Liver (tissue), 9 donors: ENCODE data around the gene CTSA. TPM values are rescaled to one million over a fixed set of nuclear protein-coding genes. Genes with fewer than 3 reads are reported as not detected.

Experiments
- DNase-seq: peaks from one replicate; pipeline ENCODE4 v3.0.0-alpha.2; 2017; ENCODE audit warnings: low spot score
- H3K27ac ChIP-seq, 2 donors: one replicate each; pipeline ENCODE4 v1.7.0; 2013; ENCODE audit warnings: inconsistent platforms in 2 of 2, low read length in 2 of 2, control low read depth in 1 of 2, low read depth in 1 of 2, mild to moderate bottlenecking in 1 of 2
- H3K27me3 ChIP-seq, 4 donors: one replicate each; pipeline versions ENCODE4 v1.6.1 to v1.7.0; 2013; ENCODE audit warnings: low read length in 3 of 4, inconsistent platforms in 1 of 4, mild to moderate bottlenecking in 1 of 4, moderate library complexity in 1 of 4; ENCODE audit not compliant: control insufficient read depth in 4 of 4, insufficient read depth in 4 of 4
- H3K36me3 ChIP-seq, 4 donors: one replicate each; pipeline versions ENCODE4 v1.6.1 to v1.7.0; 2013; ENCODE audit warnings: low read length in 3 of 4, mild to moderate bottlenecking in 3 of 4, low read depth in 1 of 4, moderate library complexity in 1 of 4; ENCODE audit not compliant: control insufficient read depth in 4 of 4, insufficient read depth in 3 of 4
- H3K4me1 ChIP-seq, 4 donors: one replicate each; pipeline versions ENCODE4 v1.6.1 to v1.7.0; 2013; ENCODE audit warnings: low read length in 3 of 4, mild to moderate bottlenecking in 3 of 4, moderate library complexity in 1 of 4; ENCODE audit not compliant: control insufficient read depth in 4 of 4, insufficient read depth in 4 of 4
- H3K4me3 ChIP-seq, 3 donors: one replicate each; pipeline versions ENCODE4 v1.6.1 to v1.7.0; 2013; ENCODE audit warnings: low read length in 3 of 3, control low read depth in 1 of 3, low read depth in 1 of 3, mild to moderate bottlenecking in 1 of 3
- H3K9ac ChIP-seq, 2 donors: one replicate each; pipeline ENCODE4 v1.7.0; 2013; ENCODE audit warnings: low read length in 2 of 2, mild to moderate bottlenecking in 2 of 2, moderate library complexity in 2 of 2, control low read depth in 1 of 2, low read depth in 1 of 2
- H3K9me3 ChIP-seq, 4 donors: one replicate each; pipeline versions ENCODE4 v1.6.1 to v1.7.0; 2013; ENCODE audit warnings: low read length in 3 of 4; ENCODE audit not compliant: control insufficient read depth in 4 of 4
- ATF3 ChIP-seq: IDR thresholded peaks from 2 replicates; pipeline ENCODE4 v1.6.1; 2016; ENCODE audit warnings: antibody characterized with exemption
- EGR1 ChIP-seq, 2 donors: IDR thresholded peaks; 2 replicates each; pipeline ENCODE4 v1.6.1; 2016 to 2018; ENCODE audit warnings: antibody characterized with exemption in 2 of 2, low read depth in 2 of 2
- FOXA1 ChIP-seq: IDR thresholded peaks from 2 replicates; pipeline ENCODE4 v1.6.1; 2016; ENCODE audit warnings: antibody characterized with exemption
- FOXA2 ChIP-seq: IDR thresholded peaks from 2 replicates; pipeline ENCODE4 v1.6.1; 2016; ENCODE audit warnings: antibody characterized with exemption
- GABPA ChIP-seq, 2 donors: IDR thresholded peaks in 1 of 2; conservative IDR thresholded peaks in 1 of 2; 2 replicates each; pipeline ENCODE4 v1.6.1; 2016; ENCODE audit warnings: antibody characterized with exemption in 2 of 2, mild to moderate bottlenecking in 1 of 2, moderate library complexity in 1 of 2
- HNF4A ChIP-seq, 2 donors: conservative IDR thresholded peaks; 2 replicates each; pipeline ENCODE4 v1.6.1; 2016; ENCODE audit warnings: antibody characterized with exemption in 2 of 2, mild to moderate bottlenecking in 2 of 2
- HNF4G ChIP-seq: IDR thresholded peaks from 2 replicates; pipeline ENCODE4 v1.6.1; 2016; ENCODE audit warnings: antibody characterized with exemption
- JUND ChIP-seq, 2 donors: IDR thresholded peaks; 2 replicates each; pipeline ENCODE4 v1.6.1; 2016; ENCODE audit warnings: antibody characterized with exemption in 2 of 2
- MAX ChIP-seq: IDR thresholded peaks from 2 replicates; pipeline ENCODE4 v1.6.1; 2016; ENCODE audit warnings: antibody characterized with exemption
- NR2F2 ChIP-seq: IDR thresholded peaks from 2 replicates; pipeline ENCODE4 v1.6.1; 2016; ENCODE audit warnings: antibody characterized with exemption
- RAD21 ChIP-seq, 2 donors: IDR thresholded peaks; 2 replicates each; pipeline ENCODE4 v1.6.1; 2016; ENCODE audit warnings: antibody characterized with exemption in 2 of 2, mild to moderate bottlenecking in 2 of 2
- REST ChIP-seq: IDR thresholded peaks from 2 replicates; pipeline ENCODE4 v1.6.1; 2016; ENCODE audit warnings: antibody characterized with exemption, mild to moderate bottlenecking
- RXRA ChIP-seq, 2 donors: IDR thresholded peaks; 2 replicates each; pipeline ENCODE4 v1.6.1; 2017 to 2018; ENCODE audit warnings: antibody characterized with exemption in 2 of 2, mild to moderate bottlenecking in 1 of 2
- SP1 ChIP-seq: IDR thresholded peaks from 2 replicates; pipeline ENCODE4 v1.6.1; 2018; ENCODE audit warnings: antibody characterized with exemption, mild to moderate bottlenecking
- TAF1 ChIP-seq: conservative IDR thresholded peaks from 2 replicates; pipeline ENCODE4 v1.6.1; 2016; ENCODE audit warnings: antibody characterized with exemption, mild to moderate bottlenecking
- YY1 ChIP-seq: IDR thresholded peaks from 2 replicates; pipeline ENCODE4 v1.6.1; 2016; ENCODE audit warnings: antibody characterized with exemption, mild to moderate bottlenecking
- WGBS: extraction: QIAGEN DNeasy Blood & Tissue Kit; methylation state at CpG from one replicate; pipeline ENCODE4 v1.1.7; 2013; 5-methylcytosine and 5-hydroxymethylcytosine counted together
- polyA plus RNA-seq, 2 donors: library from polyadenylated mRNA; stranded (reverse) in 1 of 2; unstranded in 1 of 2; fragments of 200-250 nt in 1 of 2; fragments of >200 nt in 1 of 2; fragmentation: Nextera tagmentation in 1 of 2; extraction: Ambion mirVana in 1 of 2; gene quantifications; one replicate each; pipeline versions ENCODE4 v1.2.1 to v1.2.3, GENCODE V29; 2013 to 2015
- total RNA-seq, 2 donors: library from RNA; depleted of rRNA; stranded (reverse); fragments of >200 nt; gene quantifications; one replicate each; pipeline ENCODE4 v1.2.3, GENCODE V29; 2014
- TF ChIP-seq, protein P1 (sequence below): fragments of 150-350 bp; IDR thresholded peaks from 2 replicates; pipeline ENCODE4 v1.5.1; 2017; ENCODE audit warnings: improper control_type of control experiment, low read depth, low read length; ENCODE audit not compliant: missing input control
- TF ChIP-seq, protein P2 (sequence below): IDR thresholded peaks from 2 replicates; pipeline ENCODE4 v1.6.1; 2016; ENCODE audit warnings: antibody characterized with exemption
- donor health status: healthy.
- donor health status: healthy.
- donor health status: healthy.
- donor health status: healthy.
- donor health status: healthy.

The CTSA gene
- total RNA-seq (10 to 100 TPM; 45.6 to 48.1 TPM), polyA plus RNA-seq (100 to 1,000 TPM; 105 to 151 TPM)

DNA sequence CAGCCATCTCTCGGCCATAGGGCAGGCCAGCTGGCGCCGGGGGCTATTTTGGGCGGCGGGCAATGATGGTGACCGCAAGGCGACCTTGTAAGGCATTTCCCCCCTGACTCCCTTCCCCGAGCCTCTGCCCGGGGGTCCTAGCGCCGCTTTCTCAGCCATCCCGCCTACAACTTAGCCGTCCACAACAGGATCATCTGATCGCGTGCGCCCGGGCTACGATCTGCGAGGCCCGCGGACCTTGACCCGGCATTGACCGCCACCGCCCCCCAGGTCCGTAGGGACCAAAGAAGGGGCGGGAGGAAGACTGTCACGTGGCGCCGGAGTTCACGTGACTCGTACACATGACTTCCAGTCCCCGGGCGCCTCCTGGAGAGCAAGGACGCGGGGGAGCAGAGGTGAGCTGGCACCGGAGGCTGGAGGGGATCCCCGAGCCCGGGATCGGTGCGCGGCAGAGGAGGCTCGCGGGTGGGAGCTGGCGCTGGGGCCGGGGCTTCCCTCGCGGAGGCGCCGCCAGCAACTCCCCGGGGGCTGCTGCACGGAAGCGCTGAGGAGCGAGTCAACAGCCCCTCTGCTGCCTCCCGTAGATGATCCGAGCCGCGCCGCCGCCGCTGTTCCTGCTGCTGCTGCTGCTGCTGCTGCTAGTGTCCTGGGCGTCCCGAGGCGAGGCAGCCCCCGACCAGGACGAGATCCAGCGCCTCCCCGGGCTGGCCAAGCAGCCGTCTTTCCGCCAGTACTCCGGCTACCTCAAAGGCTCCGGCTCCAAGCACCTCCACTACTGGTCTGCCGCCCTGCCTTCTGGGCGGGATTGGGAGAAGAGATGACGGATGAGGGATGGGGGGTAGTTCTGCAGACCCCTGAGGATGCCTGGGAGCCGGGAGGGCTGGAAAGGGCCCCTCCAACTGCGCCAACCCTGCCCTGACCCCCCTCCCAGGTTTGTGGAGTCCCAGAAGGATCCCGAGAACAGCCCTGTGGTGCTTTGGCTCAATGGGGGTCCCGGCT is at the start of gene CTSA, which contains the start of gene NEURL2:
TSS of gene CTSA (plus strand) at position 351 of the 999 bp plus-strand sequence. CDS start at position 585, 234 bp downstream.
TSS of gene NEURL2 (minus strand) at position 224 of the 999 bp plus-strand sequence. CDS start at position 7, 217 bp downstream.
- WGBS: 1% methylated on average over 78 of the region's 78 CpGs
- Histone ChIP-seq H3K9ac (peak within 1 kb of the TSS; percentile 60 to 85), H3K27me3 (no peaks in the 10 kb centered on the region), H3K9me3 (no peaks in the 10 kb centered on the region), H3K36me3 (peaks cover 5 to 34% (median 19%) of the 10 kb centered on the region in 4 donors), H3K27ac (peak within 1 kb of the TSS; percentile 92 to 95), H3K4me1 (peaks cover 2 to 49% (median 40%) of the 10 kb centered on the region in 4 donors), H3K4me3 (peak within 1 kb of the TSS; percentile 69 to 83 (median 77))
- TF ChIP-seq, protein P1, sequence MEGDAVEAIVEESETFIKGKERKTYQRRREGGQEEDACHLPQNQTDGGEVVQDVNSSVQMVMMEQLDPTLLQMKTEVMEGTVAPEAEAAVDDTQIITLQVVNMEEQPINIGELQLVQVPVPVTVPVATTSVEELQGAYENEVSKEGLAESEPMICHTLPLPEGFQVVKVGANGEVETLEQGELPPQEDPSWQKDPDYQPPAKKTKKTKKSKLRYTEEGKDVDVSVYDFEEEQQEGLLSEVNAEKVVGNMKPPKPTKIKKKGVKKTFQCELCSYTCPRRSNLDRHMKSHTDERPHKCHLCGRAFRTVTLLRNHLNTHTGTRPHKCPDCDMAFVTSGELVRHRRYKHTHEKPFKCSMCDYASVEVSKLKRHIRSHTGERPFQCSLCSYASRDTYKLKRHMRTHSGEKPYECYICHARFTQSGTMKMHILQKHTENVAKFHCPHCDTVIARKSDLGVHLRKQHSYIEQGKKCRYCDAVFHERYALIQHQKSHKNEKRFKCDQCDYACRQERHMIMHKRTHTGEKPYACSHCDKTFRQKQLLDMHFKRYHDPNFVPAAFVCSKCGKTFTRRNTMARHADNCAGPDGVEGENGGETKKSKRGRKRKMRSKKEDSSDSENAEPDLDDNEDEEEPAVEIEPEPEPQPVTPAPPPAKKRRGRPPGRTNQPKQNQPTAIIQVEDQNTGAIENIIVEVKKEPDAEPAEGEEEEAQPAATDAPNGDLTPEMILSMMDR: no peak
- TF ChIP-seq YY1 (peak; percentile 96), HNF4A (conservative IDR thresholded peaks at IDR 0.05) (peak; percentile 95 to 98), HNF4G (peak; percentile 93), RAD21 (IDR thresholded peaks at IDR 0.05) (peak; percentile 33 to 37), MAX (peak; percentile 93), JUND (IDR thresholded peaks at IDR 0.05) (peak in 1 of 2 donors; percentile 23), SP1 (peak; percentile 81), FOXA2 (no peak), NR2F2 (peak; percentile 88), ATF3 (peak; percentile 45), REST (peak; percentile 86), RXRA (IDR thresholded peaks at IDR 0.05) (peak; percentile 92 to 93), GABPA (IDR thresholded peaks at IDR 0.05 in 1 of 2, conservative IDR thresholded peaks at IDR 0.05 in 1 of 2) (peak in 1 of 2 donors; percentile 70), EGR1 (IDR thresholded peaks at IDR 0.05; ENCODE audit: low read depth in 2 of 2) (peak; percentile 33 to 59), TAF1 (no peak), FOXA1 (no peak)
- TF ChIP-seq, protein P2, sequence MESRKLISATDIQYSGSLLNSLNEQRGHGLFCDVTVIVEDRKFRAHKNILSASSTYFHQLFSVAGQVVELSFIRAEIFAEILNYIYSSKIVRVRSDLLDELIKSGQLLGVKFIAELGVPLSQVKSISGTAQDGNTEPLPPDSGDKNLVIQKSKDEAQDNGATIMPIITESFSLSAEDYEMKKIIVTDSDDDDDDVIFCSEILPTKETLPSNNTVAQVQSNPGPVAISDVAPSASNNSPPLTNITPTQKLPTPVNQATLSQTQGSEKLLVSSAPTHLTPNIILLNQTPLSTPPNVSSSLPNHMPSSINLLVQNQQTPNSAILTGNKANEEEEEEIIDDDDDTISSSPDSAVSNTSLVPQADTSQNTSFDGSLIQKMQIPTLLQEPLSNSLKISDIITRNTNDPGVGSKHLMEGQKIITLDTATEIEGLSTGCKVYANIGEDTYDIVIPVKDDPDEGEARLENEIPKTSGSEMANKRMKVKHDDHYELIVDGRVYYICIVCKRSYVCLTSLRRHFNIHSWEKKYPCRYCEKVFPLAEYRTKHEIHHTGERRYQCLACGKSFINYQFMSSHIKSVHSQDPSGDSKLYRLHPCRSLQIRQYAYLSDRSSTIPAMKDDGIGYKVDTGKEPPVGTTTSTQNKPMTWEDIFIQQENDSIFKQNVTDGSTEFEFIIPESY: peak; percentile 83
- peak; percentile 90 for DNase-seq
